Right lobe of liver (tissue), 4 donors: Measurements from ENCODE around the gene CNGA1.

Experiments
- CTCF ChIP-seq, 4 donors: fragments of 200-600 bp in 3 of 4; fragments of 450-650 bp in 1 of 4; IDR thresholded peaks; one replicate each; pipeline versions ENCODE4 v1.5.1 to v1.8.0; 2016 to 2022; ENCODE audit warnings: antibody characterized with exemption in 4 of 4, mild to moderate bottlenecking in 2 of 4
- POLR2A ChIP-seq: fragments of 450-650 bp; IDR thresholded peaks from one replicate; pipeline ENCODE4 v1.6.1; 2017; ENCODE audit warnings: antibody characterized with exemption, mild to moderate bottlenecking
- donor health status: DM: no; HTN: no; CAD: no.
- donor health status: DM: no; HTN: no; CAD: no.
- donor health status: DM: no; HTN: yes; CAD: no.

- TF ChIP-seq CTCF (IDR thresholded peaks at IDR 0.05): no peak
- no peak for TF ChIP-seq POLR2A
Measured at GRCh38 chr4:48035952-48036351, 19.5 kb upstream of the CNGA1 start.
